Uterus (tissue), 4 donors: ENCODE results near the gene NUMB. TPM values are rescaled to one million over a fixed set of nuclear protein-coding genes. Genes with fewer than 3 reads are reported as not detected.

Experiments used
- DNase-seq, 2 donors: peaks; one replicate each; pipeline ENCODE4 v3.0.0-alpha.2; 2019 to 2020
- H3K27ac ChIP-seq, 2 donors: fragments of 200-600 bp; sonication (generic); 1 replicate in 1 of 2; 2 replicates in 1 of 2; pipeline ENCODE4 v1.5.1; 2016 to 2018
- H3K27me3 ChIP-seq, 2 donors: fragments of 200-600 bp; sonication (generic); one replicate each; pipeline ENCODE4 v1.5.1; 2018 to 2019; ENCODE audit warnings: control low read depth in 1 of 2
- H3K36me3 ChIP-seq, 2 donors: fragments of 200-600 bp; sonication (generic); one replicate each; pipeline ENCODE4 v1.5.1; 2019; ENCODE audit warnings: control low read depth in 1 of 2
- H3K4me1 ChIP-seq, 2 donors: fragments of 200-600 bp; sonication (generic); one replicate each; pipeline ENCODE4 v1.5.1; 2018 to 2019; ENCODE audit warnings: control low read depth in 1 of 2
- H3K4me3 ChIP-seq, 2 donors: fragments of 200-600 bp; sonication (generic); 1 replicate in 1 of 2; 2 replicates in 1 of 2; pipeline ENCODE4 v1.5.1; 2018 to 2019; ENCODE audit warnings: mild to moderate bottlenecking in 1 of 2
- H3K9me3 ChIP-seq, 2 donors: fragments of 200-600 bp; sonication (generic); one replicate each; pipeline ENCODE4 v1.5.1; 2019; ENCODE audit warnings: control low read depth in 1 of 2
- CTCF ChIP-seq, 4 experiments: fragments of 200-600 bp in 2 of 4; fragments of 450-650 bp in 2 of 4; sonication (generic) in 2 of 4; IDR thresholded peaks; one replicate each; pipeline ENCODE4 v1.5.1; 2016 to 2019; ENCODE audit warnings: antibody characterized with exemption in 4 of 4, mild to moderate bottlenecking in 2 of 4, moderate library complexity in 1 of 4
- POLR2A ChIP-seq, 2 donors: fragments of 450-650 bp; IDR thresholded peaks; one replicate each; pipeline ENCODE4 v1.6.1; 2016; ENCODE audit warnings: antibody characterized with exemption in 2 of 2, mild to moderate bottlenecking in 1 of 2, moderate library complexity in 1 of 2
- intact Hi-C: fragments of 100-400 bp; cut with DNase I; formaldehyde crosslinking; loops from one replicate; pipeline ENCODE4 v1.15.1; 2023; ENCODE audit warnings: low total_unique reads
- total RNA-seq, 4 donors: library from RNA; depleted of rRNA in 3 of 4; stranded (reverse); fragments of >200 nt in 3 of 4; gene quantifications; one replicate each; pipeline versions ENCODE4 v1.1.0 to v1.2.4, GENCODE V29; 2014 to 2023
- donor health status: DM: yes; HTN: yes; CAD: no.

Gene NUMB
- total RNA-seq, 4 donors from 2014 or later: 27.1 to 119 (median 40.8) TPM

- DNase-seq: no peak
These were observed 197.3 kb downstream of the NUMB start for GRCh38 chr14:73261075-73261474.

GRCh38 chr14:73260574-73260973 lies 197.8 kb downstream of the NUMB start:
- Histone ChIP-seq H3K27ac (no peak overlapping the region), H3K36me3 (no peaks in the 10 kb centered on the region), H3K4me1 (no peaks in the 10 kb centered on the region), H3K27me3 (no peaks in the 10 kb centered on the region), H3K4me3 (no peak overlapping the region), H3K9me3 (no peaks in the 10 kb centered on the region)
- DNase-seq: no peak
- intact Hi-C loops: no loop called here
- no peak for TF ChIP-seq CTCF (IDR thresholded peaks at IDR 0.05)
- no peak for TF ChIP-seq POLR2A (IDR thresholded peaks at IDR 0.05)

More at GRCh38 chr14:73261075-73261474, 197.3 kb downstream of the NUMB start:
- Histone ChIP-seq H3K27ac (no peak overlapping the region), H3K9me3 (no peaks in the 10 kb centered on the region), H3K36me3 (no peaks in the 10 kb centered on the region), H3K27me3 (no peaks in the 10 kb centered on the region), H3K4me1 (no peaks in the 10 kb centered on the region), H3K4me3 (no peak overlapping the region)
- intact Hi-C loops: no loop called here
- TF ChIP-seq POLR2A (IDR thresholded peaks at IDR 0.05) (no peak), CTCF (IDR thresholded peaks at IDR 0.05) (no peak)

- no peaks in the 10 kb centered on the region for H3K27me3 ChIP-seq
- no peak for TF ChIP-seq CTCF (IDR thresholded peaks at IDR 0.05)
- no peak for TF ChIP-seq POLR2A (IDR thresholded peaks at IDR 0.05)
- no peaks in the 10 kb centered on the region for H3K4me1 ChIP-seq
- no peak overlapping the region for H3K27ac ChIP-seq
- no peak overlapping the region for H3K4me3 ChIP-seq
- intact Hi-C loops: no loop called here
- DNase-seq: no peak
- no peaks in the 10 kb centered on the region for H3K36me3 ChIP-seq
- H3K9me3 ChIP-seq: no peaks in the 10 kb centered on the region
These were observed 198.5 kb downstream of the NUMB start for GRCh38 chr14:73259837-73260236.

GRCh38 chr14:73258845-73259611 lies 199.3 kb downstream of the NUMB start:
- TF ChIP-seq POLR2A (IDR thresholded peaks at IDR 0.05) (no peak), CTCF (IDR thresholded peaks at IDR 0.05) (no peak)
- Histone ChIP-seq H3K27me3 (no peaks in the 10 kb centered on the region), H3K27ac (no peak overlapping the region), H3K4me1 (no peaks in the 10 kb centered on the region), H3K9me3 (no peaks in the 10 kb centered on the region), H3K36me3 (no peaks in the 10 kb centered on the region), H3K4me3 (no peak overlapping the region)
- no peak for DNase-seq
- intact Hi-C loops: no loop called here

- Histone ChIP-seq H3K27ac (no peak overlapping the region), H3K4me3 (no peak overlapping the region), H3K9me3 (no peaks in the 10 kb centered on the region), H3K27me3 (no peaks in the 10 kb centered on the region), H3K4me1 (no peaks in the 10 kb centered on the region), H3K36me3 (no peaks in the 10 kb centered on the region)
- intact Hi-C loops: no loop called here
- DNase-seq: no peak
- no peak for TF ChIP-seq POLR2A (IDR thresholded peaks at IDR 0.05)
- TF ChIP-seq CTCF (IDR thresholded peaks at IDR 0.05): no peak
These were observed 200.3 kb downstream of the NUMB start for GRCh38 chr14:73258076-73258475.
